SK-N-SH treated with all-trans-retinoic acid at 6 μM for 48 hours (cell line): ENCODE measurements around the gene BOC.
"Not testable (repeated sequence)": the region's sequence is repeated elsewhere in the genome, so short reads cannot be mapped to it uniquely, and the experiment has no call there.

Experiments
- ATAC-seq: fragments of 200-7000 bp; cut with Tn5 transposase; 3 replicates; pipeline ENCODE4 v1.9.1; 2020; ENCODE audit warnings: mild to moderate bottlenecking, moderate library complexity
- ARNTL ChIP-seq: fragments of 450-650 bp; formaldehyde crosslinking; IDR thresholded peaks from 2 replicates; pipeline ENCODE4 v1.5.0; 2020; ENCODE audit warnings: low read depth, mild to moderate bottlenecking, moderate library complexity, borderline replicate concordance
- BACH2 ChIP-seq: fragments of 250-450 bp; sonication (Bioruptor Pico); IDR thresholded peaks from 2 replicates; pipeline ENCODE4 v1.9.0; 2021; ENCODE audit warnings: mild to moderate bottlenecking, borderline replicate concordance
- CSDC2 ChIP-seq: fragments of 250-450 bp; sonication (Bioruptor Pico); IDR thresholded peaks from 2 replicates; pipeline ENCODE4 v1.5.0; 2020; ENCODE audit warnings: mild to moderate bottlenecking, moderate library complexity
- ESRRG ChIP-seq: fragments of 250-450 bp; sonication (Bioruptor Pico); IDR thresholded peaks from 2 replicates; pipeline ENCODE4 v1.6.1; 2021; ENCODE audit warnings: mild to moderate bottlenecking
- GLIS3 ChIP-seq: fragments of 250-450 bp; sonication (Bioruptor Pico); IDR thresholded peaks from 2 replicates; pipeline ENCODE4 v1.5.0; 2020; ENCODE audit warnings: mild to moderate bottlenecking, moderate library complexity
- ISL1 ChIP-seq: fragments of 250-450 bp; sonication (Bioruptor Pico); IDR thresholded peaks from 2 replicates; pipeline ENCODE4 v2.1.2; 2022; ENCODE audit warnings: mild to moderate bottlenecking, moderate library complexity
- OSR1 ChIP-seq: fragments of 250-450 bp; sonication (Bioruptor Pico); IDR thresholded peaks from 2 replicates; pipeline ENCODE4 v1.8.0; 2022; ENCODE audit warnings: moderate library complexity, mild to moderate bottlenecking, inconsistent platforms
- PATZ1 ChIP-seq: fragments of 250-450 bp; sonication (Bioruptor Pico); IDR thresholded peaks from 2 replicates; pipeline ENCODE4 v1.8.0; 2020; ENCODE audit warnings: mild to moderate bottlenecking, moderate library complexity, borderline replicate concordance
- POU6F1 ChIP-seq: fragments of 250-450 bp; sonication (Bioruptor Pico); IDR thresholded peaks from 2 replicates; pipeline ENCODE4 v1.8.0; 2021; ENCODE audit warnings: low read depth, mild to moderate bottlenecking, moderate library complexity, borderline replicate concordance
- PPARA ChIP-seq: fragments of 250-450 bp; sonication (Bioruptor Pico); IDR thresholded peaks from 2 replicates; pipeline ENCODE4 v1.5.0; 2020; ENCODE audit warnings: mild to moderate bottlenecking, borderline replicate concordance
- RARB ChIP-seq: fragments of 250-450 bp; sonication (Bioruptor Pico); IDR thresholded peaks from 2 replicates; pipeline ENCODE4 v1.8.0; 2021; ENCODE audit warnings: mild to moderate bottlenecking, moderate library complexity
- SNAI2 ChIP-seq: fragments of 250-450 bp; sonication (Bioruptor Pico); IDR thresholded peaks from 2 replicates; pipeline ENCODE4 v1.5.0; 2020; ENCODE audit warnings: mild to moderate bottlenecking, moderate library complexity
- TCF4 ChIP-seq: fragments of 250-450 bp; sonication (Bioruptor Pico); IDR thresholded peaks from 2 replicates; pipeline ENCODE4 v1.8.0; 2021; ENCODE audit warnings: mild to moderate bottlenecking, moderate library complexity, borderline replicate concordance
- TOX ChIP-seq: fragments of 250-450 bp; sonication (Bioruptor Pico); IDR thresholded peaks from 2 replicates; pipeline ENCODE4 v1.8.0; 2021; ENCODE audit warnings: mild to moderate bottlenecking, moderate library complexity, borderline replicate concordance
- TSHZ2 ChIP-seq: fragments of 250-450 bp; sonication (Bioruptor Pico); IDR thresholded peaks from 2 replicates; pipeline ENCODE4 v1.5.0; 2020; ENCODE audit warnings: mild to moderate bottlenecking, moderate library complexity
- ZC3H10 ChIP-seq: fragments of 250-450 bp; sonication (Bioruptor Pico); IDR thresholded peaks from 2 replicates; pipeline ENCODE4 v1.5.1; 2021; ENCODE audit warnings: mild to moderate bottlenecking, moderate library complexity
- ZFP3 ChIP-seq: fragments of 250-450 bp; sonication (Bioruptor Pico); IDR thresholded peaks from 2 replicates; pipeline ENCODE4 v1.5.0; 2020; ENCODE audit warnings: mild to moderate bottlenecking, moderate library complexity
- ZFP30 ChIP-seq: fragments of 450-650 bp; formaldehyde crosslinking; IDR thresholded peaks from 2 replicates; pipeline ENCODE4 v1.5.0; 2022; ENCODE audit warnings: mild to moderate bottlenecking, moderate library complexity
- ZNF565 ChIP-seq: fragments of 450-650 bp; formaldehyde crosslinking; conservative IDR thresholded peaks from 2 replicates; pipeline ENCODE4 v1.5.0; 2020; ENCODE audit warnings: low read depth, mild to moderate bottlenecking, moderate library complexity
- ZNF70 ChIP-seq: fragments of 450-650 bp; formaldehyde crosslinking; IDR thresholded peaks from 2 replicates; pipeline ENCODE4 v1.5.0; 2020; ENCODE audit warnings: mild to moderate bottlenecking, moderate library complexity
- ZNF8 ChIP-seq: fragments of 450-650 bp; formaldehyde crosslinking; IDR thresholded peaks from 2 replicates; pipeline ENCODE4 v1.5.0; 2020; ENCODE audit warnings: mild to moderate bottlenecking, moderate library complexity
- TF ChIP-seq, protein P1 (sequence below): fragments of 250-450 bp; sonication (Bioruptor Pico); IDR thresholded peaks from 2 replicates; pipeline ENCODE4 v1.5.1; 2021; ENCODE audit warnings: mild to moderate bottlenecking, moderate library complexity

The BOC gene

GRCh38 chr3:113170771-113171170 is 40.6 kb upstream of the BOC start:
- TF ChIP-seq ESRRG (CRISPR knock-in tag) (no peak), TSHZ2 (no peak), CSDC2 (CRISPR knock-in tag) (no peak), ISL1 (CRISPR knock-in tag) (no peak), BACH2 (CRISPR knock-in tag) (no peak), PPARA (CRISPR knock-in tag) (no peak), ZNF8 (CRISPR knock-in tag) (no peak), ZNF70 (CRISPR knock-in tag) (no peak), GLIS3 (CRISPR knock-in tag) (no peak), ZC3H10 (CRISPR knock-in tag) (no peak), ZFP3 (CRISPR knock-in tag) (no peak), PATZ1 (no peak), POU6F1 (CRISPR knock-in tag) (no peak)
- TF ChIP-seq, all 23 proteins: peak for 0
- ATAC-seq: no peak

GRCh38 chr3:113171675-113172300 is 39.6 kb upstream of the BOC start:
- not testable (repeated sequence) for ATAC-seq
- TF ChIP-seq ZNF8 (CRISPR knock-in tag): peak; percentile 59; the same call in 1 of the 2 replicates

GRCh38 chr3:113173102-113173501 is 38.3 kb upstream of the BOC start:
- no peak for ATAC-seq

More at GRCh38 chr3:113173102-113173501, 38.3 kb upstream of the BOC start:
- TF ChIP-seq BACH2 (CRISPR knock-in tag) (no peak), TSHZ2 (no peak), TCF4 (no peak), ZNF8 (CRISPR knock-in tag) (no peak), ISL1 (CRISPR knock-in tag) (no peak), ZFP30 (CRISPR knock-in tag) (no peak), CSDC2 (CRISPR knock-in tag) (no peak), ZNF565 (no peak), ZNF70 (CRISPR knock-in tag) (no peak), ARNTL (CRISPR knock-in tag) (no peak), PATZ1 (no peak), SNAI2 (no peak), ZC3H10 (CRISPR knock-in tag) (no peak), ESRRG (CRISPR knock-in tag) (no peak), TOX (CRISPR knock-in tag) (no peak), RARB (CRISPR knock-in tag) (no peak), OSR1 (CRISPR knock-in tag) (no peak), PPARA (CRISPR knock-in tag) (no peak), ZFP3 (CRISPR knock-in tag) (no peak)
- TF ChIP-seq, protein P1, sequence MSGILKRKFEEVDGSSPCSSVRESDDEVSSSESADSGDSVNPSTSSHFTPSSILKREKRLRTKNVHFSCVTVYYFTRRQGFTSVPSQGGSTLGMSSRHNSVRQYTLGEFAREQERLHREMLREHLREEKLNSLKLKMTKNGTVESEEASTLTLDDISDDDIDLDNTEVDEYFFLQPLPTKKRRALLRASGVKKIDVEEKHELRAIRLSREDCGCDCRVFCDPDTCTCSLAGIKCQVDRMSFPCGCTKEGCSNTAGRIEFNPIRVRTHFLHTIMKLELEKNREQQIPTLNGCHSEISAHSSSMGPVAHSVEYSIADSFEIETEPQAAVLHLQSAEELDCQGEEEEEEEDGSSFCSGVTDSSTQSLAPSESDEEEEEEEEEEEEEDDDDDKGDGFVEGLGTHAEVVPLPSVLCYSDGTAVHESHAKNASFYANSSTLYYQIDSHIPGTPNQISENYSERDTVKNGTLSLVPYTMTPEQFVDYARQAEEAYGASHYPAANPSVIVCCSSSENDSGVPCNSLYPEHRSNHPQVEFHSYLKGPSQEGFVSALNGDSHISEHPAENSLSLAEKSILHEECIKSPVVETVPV: no peak
